ENCODE data around the gene TNPO2.

- TF ChIP-seq, protein P1, sequence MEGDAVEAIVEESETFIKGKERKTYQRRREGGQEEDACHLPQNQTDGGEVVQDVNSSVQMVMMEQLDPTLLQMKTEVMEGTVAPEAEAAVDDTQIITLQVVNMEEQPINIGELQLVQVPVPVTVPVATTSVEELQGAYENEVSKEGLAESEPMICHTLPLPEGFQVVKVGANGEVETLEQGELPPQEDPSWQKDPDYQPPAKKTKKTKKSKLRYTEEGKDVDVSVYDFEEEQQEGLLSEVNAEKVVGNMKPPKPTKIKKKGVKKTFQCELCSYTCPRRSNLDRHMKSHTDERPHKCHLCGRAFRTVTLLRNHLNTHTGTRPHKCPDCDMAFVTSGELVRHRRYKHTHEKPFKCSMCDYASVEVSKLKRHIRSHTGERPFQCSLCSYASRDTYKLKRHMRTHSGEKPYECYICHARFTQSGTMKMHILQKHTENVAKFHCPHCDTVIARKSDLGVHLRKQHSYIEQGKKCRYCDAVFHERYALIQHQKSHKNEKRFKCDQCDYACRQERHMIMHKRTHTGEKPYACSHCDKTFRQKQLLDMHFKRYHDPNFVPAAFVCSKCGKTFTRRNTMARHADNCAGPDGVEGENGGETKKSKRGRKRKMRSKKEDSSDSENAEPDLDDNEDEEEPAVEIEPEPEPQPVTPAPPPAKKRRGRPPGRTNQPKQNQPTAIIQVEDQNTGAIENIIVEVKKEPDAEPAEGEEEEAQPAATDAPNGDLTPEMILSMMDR (IDR thresholded peaks at IDR 0.05; ENCODE audit: poor library complexity) = no peak
- no peak for TF ChIP-seq EZH2 (IDR thresholded peaks at IDR 0.05; ENCODE audit: borderline replicate concordance)
These were observed 54.2 kb downstream of the TNPO2 start for GRCh38 chr19:12669270-12670158.

Measured in hepatocyte (in vitro differentiated cells).